ENCODE data around the gene INPPL1.

Gene INPPL1

GRCh38 chr11:72274435-72274834 lies 49.9 kb downstream of the INPPL1 start:
- no peak overlapping the region for H3K27ac ChIP-seq
- DNase-seq (ENCODE audit: low read depth, low spot score), result no peak

- no peak for DNase-seq (ENCODE audit: low read depth, low spot score)
- H3K27ac ChIP-seq, result no peak overlapping the region
These were observed 54.3 kb downstream of the INPPL1 start for GRCh38 chr11:72278905-72279304.

- no peak for DNase-seq (ENCODE audit: low read depth, low spot score)
These were observed 55.5 kb downstream of the INPPL1 start for GRCh38 chr11:72280037-72280436.

DNA sequence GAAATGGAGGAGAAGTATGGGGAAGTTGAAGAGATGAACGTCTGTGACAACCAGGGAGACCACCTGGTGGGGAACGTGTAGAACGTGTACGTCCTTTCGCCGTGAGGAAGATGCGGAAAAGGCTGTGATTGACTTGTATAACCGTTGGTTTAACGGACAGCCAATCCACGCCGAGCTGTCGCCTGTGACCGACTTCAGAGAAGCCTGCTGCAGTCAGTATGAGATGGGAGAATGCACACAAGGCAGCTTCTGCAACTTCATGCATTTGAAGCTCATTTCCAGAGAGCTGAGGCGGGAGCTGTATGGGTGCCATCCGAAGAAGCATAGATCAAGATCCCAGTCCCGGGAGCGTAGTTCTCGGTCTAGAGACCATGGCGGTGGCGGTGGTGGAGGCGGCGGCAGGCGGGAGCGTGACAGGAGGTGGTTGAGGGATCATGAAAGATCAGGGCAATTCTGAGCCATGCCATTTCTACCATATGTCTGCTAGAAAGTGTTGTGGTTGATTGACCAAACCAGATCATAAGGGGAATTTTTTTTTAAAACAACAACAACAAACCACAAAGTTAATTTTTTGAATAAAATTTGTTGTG lies 56.3 kb downstream of the INPPL1 start:
- no peak overlapping the region for H3K27ac ChIP-seq

More at GRCh38 chr11:72280037-72280436, 55.5 kb downstream of the INPPL1 start:
- H3K27ac ChIP-seq, result no peak overlapping the region

DNA sequence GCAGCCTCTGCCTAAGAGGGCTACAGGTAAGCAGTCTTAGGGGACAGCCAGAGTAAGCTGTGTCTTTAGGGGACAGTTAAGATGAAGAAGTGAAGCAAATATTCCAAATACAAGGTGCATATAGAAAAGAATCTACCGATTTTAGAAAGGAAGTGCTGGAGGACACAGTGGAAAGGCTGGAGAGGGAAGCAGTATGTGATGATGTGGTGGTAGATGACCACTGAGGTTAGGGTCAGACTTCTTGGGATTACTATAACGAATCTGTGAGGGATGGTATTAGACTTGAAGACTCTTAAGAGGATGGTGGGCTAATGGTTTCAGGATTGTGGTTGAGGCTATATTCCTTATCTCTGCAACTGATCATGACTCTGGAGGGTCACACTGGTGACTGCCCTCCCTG lies 59.4 kb downstream of the INPPL1 start:
- no peak overlapping the region for H3K27ac ChIP-seq
- no peak for DNase-seq (ENCODE audit: low read depth, low spot score)

More for the DNA sequence above, 56.3 kb downstream of the INPPL1 start:
- no peak for DNase-seq (ENCODE audit: low read depth, low spot score)

- no peak overlapping the region for H3K27ac ChIP-seq
- DNase-seq (ENCODE audit: low read depth, low spot score), result no peak
These were observed 62.7 kb downstream of the INPPL1 start for GRCh38 chr11:72287293-72287692.
